ENCODE results near the gene CHRNA1. TPM values are rescaled to one million over a fixed set of nuclear protein-coding genes. Genes with fewer than 3 reads are reported as not detected.

The CHRNA1 gene
- total RNA-seq, 1 experiment from 2014 or later = not detected

GRCh38 chr2:174744111-174744510, 20.2 kb downstream of the CHRNA1 start:
- intact Hi-C loops (cut with micrococcal nuclease; ENCODE audit: unreplicated experiment) = no loop called here
- no peak for TF ChIP-seq CTCF (IDR thresholded peaks at IDR 0.05; ENCODE audit: insufficient read depth in 1 of 2, low read depth in 1 of 2, low read length in 1 of 2, severe bottlenecking in 1 of 2, unreplicated experiment in 1 of 2)
- Histone ChIP-seq H3K4me3 (ENCODE audit: low read depth, low read length) (no peak overlapping the region), H3K9me3 (no peaks in the 10 kb centered on the region), H3K27me3 (replicated peaks; ENCODE audit: control insufficient read depth, insufficient read depth, low read length) (no peaks in the 10 kb centered on the region), H3K36me3 (ENCODE audit: control insufficient read depth, insufficient read depth, low read length) (no peaks in the 10 kb centered on the region), H3K4me1 (peaks cover 3% of the 10 kb centered on the region)
- POLR2A ChIA-PET = no interaction called here
- Mint-ChIP-seq H3K4me3 (ENCODE audit: unreplicated experiment) (no peak overlapping the region), H3K36me3 (ENCODE audit: insufficient read depth, unreplicated experiment) (no peaks in the 10 kb centered on the region), H3K9me3 (ENCODE audit: unreplicated experiment) (no peaks in the 10 kb centered on the region), H3K27ac (ENCODE audit: unreplicated experiment) (no peak overlapping the region), H3K4me1 (ENCODE audit: low read depth, unreplicated experiment) (no peaks in the 10 kb centered on the region), H3K27me3 (ENCODE audit: insufficient read depth, unreplicated experiment) (no peaks in the 10 kb centered on the region)
- no TSS peak for BruUV-seq (replicated peaks)
- no peak for DNase-seq
- CTCF ChIA-PET = no interaction called here

- intact Hi-C loops (cut with micrococcal nuclease; ENCODE audit: unreplicated experiment) = no loop called here
- CTCF ChIA-PET = no interaction called here
- Histone ChIP-seq H3K4me3 (ENCODE audit: low read depth, low read length) (no peak overlapping the region), H3K4me1 (no peaks in the 10 kb centered on the region), H3K27me3 (replicated peaks; ENCODE audit: control insufficient read depth, insufficient read depth, low read length) (no peaks in the 10 kb centered on the region), H3K36me3 (ENCODE audit: control insufficient read depth, insufficient read depth, low read length) (no peaks in the 10 kb centered on the region), H3K9me3 (no peaks in the 10 kb centered on the region)
- POLR2A ChIA-PET = no interaction called here
- H3K9me3 Mint-ChIP-seq (ENCODE audit: unreplicated experiment) = no peaks in the 10 kb centered on the region
- H3K4me3 Mint-ChIP-seq (ENCODE audit: unreplicated experiment) = no peak overlapping the region
- DNase-seq = no peak
- H3K27me3 Mint-ChIP-seq (ENCODE audit: insufficient read depth, unreplicated experiment) = no peaks in the 10 kb centered on the region
- no TSS peak for BruUV-seq (replicated peaks)
- H3K27ac Mint-ChIP-seq (ENCODE audit: unreplicated experiment) = no peak overlapping the region
- no peak for TF ChIP-seq CTCF (IDR thresholded peaks at IDR 0.05; ENCODE audit: insufficient read depth in 1 of 2, low read depth in 1 of 2, low read length in 1 of 2, severe bottlenecking in 1 of 2, unreplicated experiment in 1 of 2)
- H3K4me1 Mint-ChIP-seq (ENCODE audit: low read depth, unreplicated experiment) = no peaks in the 10 kb centered on the region
- no peaks in the 10 kb centered on the region for H3K36me3 Mint-ChIP-seq (ENCODE audit: insufficient read depth, unreplicated experiment)
Measured at GRCh38 chr2:174740721-174741120, 23.6 kb downstream of the CHRNA1 start.

GRCh38 chr2:174738841-174739240, 25.4 kb downstream of the CHRNA1 start:
- POLR2A ChIA-PET = no interaction called here
- no peaks in the 10 kb centered on the region for H3K9me3 Mint-ChIP-seq (ENCODE audit: unreplicated experiment)
- no peak overlapping the region for H3K27ac Mint-ChIP-seq (ENCODE audit: unreplicated experiment)
- no TSS peak for BruUV-seq (replicated peaks)
- DNase-seq = no peak
- H3K36me3 ChIP-seq (ENCODE audit: control insufficient read depth, insufficient read depth, low read length) = no peaks in the 10 kb centered on the region
- no peak overlapping the region for H3K4me3 ChIP-seq (ENCODE audit: low read depth, low read length)
- CTCF ChIA-PET = no interaction called here
- no peaks in the 10 kb centered on the region for H3K4me1 Mint-ChIP-seq (ENCODE audit: low read depth, unreplicated experiment)
- H3K27me3 Mint-ChIP-seq (ENCODE audit: insufficient read depth, unreplicated experiment) = no peaks in the 10 kb centered on the region
- no peak for TF ChIP-seq CTCF (IDR thresholded peaks at IDR 0.05; ENCODE audit: insufficient read depth in 1 of 2, low read depth in 1 of 2, low read length in 1 of 2, severe bottlenecking in 1 of 2, unreplicated experiment in 1 of 2)
- H3K27me3 ChIP-seq (replicated peaks; ENCODE audit: control insufficient read depth, insufficient read depth, low read length) = no peaks in the 10 kb centered on the region
- intact Hi-C loops (cut with micrococcal nuclease; ENCODE audit: unreplicated experiment) = no loop called here
- no peaks in the 10 kb centered on the region for H3K4me1 ChIP-seq
- H3K36me3 Mint-ChIP-seq (ENCODE audit: insufficient read depth, unreplicated experiment) = no peaks in the 10 kb centered on the region
- H3K4me3 Mint-ChIP-seq (ENCODE audit: unreplicated experiment) = no peak overlapping the region
- H3K9me3 ChIP-seq = no peaks in the 10 kb centered on the region
